Adipose tissue (tissue), 3 donors: ENCODE data around the gene UBE2K. TPM values are rescaled to one million over a fixed set of nuclear protein-coding genes. Genes with fewer than 3 reads are reported as not detected.
A peak's percentile ranks its signal among the peaks of the same experiment; 100 is the strongest.
"Not testable (repeated sequence)": the region's sequence is repeated elsewhere in the genome, so short reads cannot be mapped to it uniquely, and the experiment has no call there.

Source experiments
- H3K27ac ChIP-seq: one replicate; pipeline ENCODE4 v1.5.1; 2013; ENCODE audit warnings: low read depth, low read length
- WGBS, 3 donors: extraction: QIAGEN DNeasy Blood & Tissue Kit; methylation state at CpG; one replicate each; pipeline ENCODE4 v1.1.7; 2013; 5-methylcytosine and 5-hydroxymethylcytosine counted together
- polyA plus RNA-seq, 3 donors: library from polyadenylated mRNA; stranded (reverse); fragments of 200-250 nt; gene quantifications; one replicate each; pipeline ENCODE4 v1.2.3, GENCODE V29; 2013
- donor health status: healthy with polysubstance abuse.
- donor health status: Bipolar disorder and iron deficiency.
- donor health status: healthy.

The UBE2K gene
- polyA plus RNA-seq, 3 donors, result 14.0 to 39.7 (median 26.2) TPM

GRCh38 chr4:39681003-39681402, 16.9 kb upstream of the UBE2K start:
- H3K27ac ChIP-seq, result not testable (repeated sequence)
- WGBS, 3 donors, result 77 to 98% (median 91%) methylated on average over 2 of the region's 2 CpGs

DNA sequence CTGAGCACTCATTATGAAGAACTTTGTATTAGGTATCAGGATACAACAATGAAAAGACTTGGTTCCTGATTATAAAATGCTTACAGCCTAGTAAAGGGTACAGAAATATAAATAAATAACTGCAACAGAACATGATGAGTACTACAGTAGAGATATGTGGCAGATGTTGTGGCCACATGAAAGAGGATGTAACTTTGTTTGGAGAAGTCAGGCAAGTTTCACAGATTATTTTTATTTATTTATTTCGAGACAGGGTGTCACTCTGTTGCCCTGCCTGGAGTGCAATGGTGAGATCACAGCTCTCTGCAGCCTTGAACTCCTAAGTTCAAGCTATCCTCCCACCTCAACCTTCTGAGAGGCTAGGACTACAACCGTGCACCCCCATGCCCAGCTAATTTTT, 15.8 kb upstream of the UBE2K start:
- WGBS, 3 donors, result 65 to 78% (median 75%) methylated on average over 2 of the region's 2 CpGs

GRCh38 chr4:39685990-39686389, 11.9 kb upstream of the UBE2K start:
- 0% methylated on average over 1 of the region's 1 CpG for WGBS, 3 donors
- no peak overlapping the region for H3K27ac ChIP-seq

More for the DNA sequence above, 15.8 kb upstream of the UBE2K start:
- no peak overlapping the region for H3K27ac ChIP-seq

GRCh38 chr4:39687014-39687413, 10.9 kb upstream of the UBE2K start:
- no peak overlapping the region for H3K27ac ChIP-seq

DNA sequence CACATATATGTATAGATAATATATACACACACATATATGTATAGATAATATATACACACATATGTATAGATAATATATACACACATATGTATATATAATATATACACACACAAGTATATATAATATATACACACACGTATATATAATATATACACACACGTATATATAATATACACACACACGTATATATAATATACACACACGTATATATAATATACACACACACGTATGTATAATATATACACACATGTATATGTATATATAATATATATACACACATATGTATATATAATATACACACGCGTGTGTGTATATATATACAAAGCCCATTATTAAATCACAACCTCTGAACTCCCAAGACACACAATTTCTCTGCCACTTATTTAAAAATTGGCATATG, 8.0 kb upstream of the UBE2K start:
- 73 to 76% (median 75%) methylated on average over 7 of the region's 7 CpGs for WGBS, 3 donors
- no peak overlapping the region for H3K27ac ChIP-seq

DNA sequence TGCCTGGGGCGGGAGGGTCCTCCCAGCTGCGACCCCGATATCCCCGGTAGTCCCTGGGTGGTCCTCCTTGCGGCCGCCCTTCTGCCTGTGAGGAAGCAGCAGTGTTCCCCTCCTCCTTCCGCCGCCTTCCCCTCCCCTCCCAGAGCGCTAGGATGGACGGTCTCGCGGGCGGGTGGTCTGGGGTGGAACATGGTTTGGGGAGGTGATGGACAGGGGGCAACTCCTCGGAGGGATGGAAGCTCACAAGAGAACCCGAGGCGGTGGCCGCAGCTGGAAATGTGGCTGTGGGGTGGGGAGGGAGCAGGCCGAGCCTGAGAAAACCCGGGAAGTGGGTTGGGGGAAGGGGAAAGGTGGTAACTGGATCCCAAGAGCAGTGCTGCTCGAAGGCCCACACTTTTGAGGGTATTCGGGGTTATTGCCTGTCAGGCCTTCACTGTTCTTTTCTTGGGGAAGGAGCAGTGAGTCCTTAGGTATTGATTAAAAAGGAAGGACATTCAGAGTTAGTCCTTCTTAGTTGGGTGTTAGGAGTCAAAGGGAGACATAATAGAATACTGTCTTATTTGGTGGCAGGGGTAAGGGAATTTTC, 581 bp downstream of the UBE2K start:
- peak overlapping the region; percentile 71 for H3K27ac ChIP-seq
- 0 to 1% (median 0%) methylated on average over 20 to 21 of the region's 21 CpGs for WGBS, 3 donors

- WGBS, 3 donors, result 5 to 13% (median 10%) methylated on average over 4 of the region's 4 CpGs
- H3K27ac ChIP-seq, result no peak overlapping the region
Measured at GRCh38 chr4:39699687-39700409, 1.9 kb downstream of the UBE2K start.

- no peak overlapping the region for H3K27ac ChIP-seq
- 28 to 50% (median 43%) methylated on average over 3 of the region's 3 CpGs for WGBS, 3 donors
Measured at GRCh38 chr4:39700554-39700953, 2.6 kb downstream of the UBE2K start.

GRCh38 chr4:39702716-39703115, 4.8 kb downstream of the UBE2K start:
- 88 to 96% (median 96%) methylated on average over 2 of the region's 2 CpGs for WGBS, 3 donors
- H3K27ac ChIP-seq, result no peak overlapping the region

DNA sequence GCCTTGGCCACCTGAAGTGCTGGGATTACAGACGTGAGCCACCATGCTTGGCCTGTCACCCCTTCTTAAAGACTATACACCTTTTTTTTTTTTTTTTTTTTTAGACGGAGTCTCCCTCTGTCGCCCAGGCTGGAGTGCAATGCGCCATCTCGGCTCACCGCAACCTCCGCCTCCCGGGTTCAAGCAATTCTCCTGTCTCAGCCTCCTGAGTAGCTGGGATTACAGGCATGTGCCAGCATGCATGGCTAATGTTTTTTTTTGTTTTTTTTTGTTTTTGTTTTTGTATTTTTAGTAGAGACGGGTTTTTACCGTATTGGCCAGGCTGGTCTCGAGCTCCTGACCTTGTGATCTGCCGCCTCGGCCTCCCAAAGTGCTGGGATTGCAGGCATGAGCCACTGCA, 6.9 kb downstream of the UBE2K start:
- not testable (repeated sequence) for H3K27ac ChIP-seq
- 95 to 97% (median 96%) methylated on average over 12 to 13 of the region's 13 CpGs for WGBS, 3 donors

DNA sequence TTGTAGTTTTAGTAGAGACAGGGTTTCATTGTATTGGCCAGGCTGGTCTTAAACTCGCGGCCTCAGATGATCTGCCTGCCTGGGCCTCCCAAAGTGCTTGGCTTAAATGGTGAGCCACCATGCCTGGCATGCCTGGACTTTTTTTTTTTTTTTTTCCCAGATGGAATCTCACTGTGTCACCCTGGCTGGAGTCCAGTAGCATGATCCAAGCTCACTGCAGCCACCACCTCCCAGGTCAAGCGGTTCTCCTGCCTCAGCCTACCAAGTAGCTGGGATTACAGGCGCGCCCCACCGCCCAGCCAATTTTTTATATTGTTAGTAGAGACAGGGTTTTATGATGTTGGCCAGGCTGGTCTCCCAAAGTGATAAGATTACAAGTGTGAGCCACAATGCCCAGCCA, 8.4 kb downstream of the UBE2K start:
- H3K27ac ChIP-seq, result no peak overlapping the region
- WGBS, 3 donors, result 65 to 94% (median 85%) methylated on average over 6 of the region's 6 CpGs

DNA sequence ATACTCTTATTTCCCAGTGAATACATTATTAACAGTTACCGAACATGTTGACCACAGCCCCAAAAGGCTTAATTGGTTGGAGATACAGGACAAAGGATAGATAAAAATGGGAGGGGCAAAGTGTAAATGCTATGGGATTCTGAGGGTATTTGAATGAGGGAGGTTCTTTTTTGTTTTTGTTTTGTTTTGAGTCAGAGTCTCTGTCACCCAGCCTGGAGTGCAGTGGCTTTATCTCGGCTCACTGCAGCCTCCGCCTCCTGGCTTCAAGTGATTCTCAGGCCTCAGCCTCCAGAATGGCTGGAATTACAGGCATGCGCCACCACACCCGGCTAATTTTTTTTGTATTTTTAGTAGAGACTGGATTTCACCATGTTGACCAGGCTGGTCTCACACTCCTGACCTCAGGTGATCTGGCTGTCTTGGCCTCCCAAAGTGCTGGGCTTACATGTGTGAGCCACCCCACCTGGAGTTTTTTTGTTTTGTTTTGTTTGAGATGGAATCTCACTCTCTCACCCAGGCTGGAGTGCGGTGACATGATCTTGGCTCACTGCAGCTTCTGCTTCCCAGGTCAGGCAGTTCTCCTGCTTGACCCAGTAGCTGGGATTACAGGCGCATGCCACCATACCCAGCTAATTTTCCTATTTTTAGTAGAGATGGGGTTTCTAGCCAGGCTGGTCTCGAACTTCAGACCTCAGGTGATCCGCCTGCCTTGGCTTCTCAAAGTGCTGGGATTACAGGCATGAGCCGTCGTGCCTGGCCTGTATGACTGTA, 9.0 kb downstream of the UBE2K start:
- no peak overlapping the region for H3K27ac ChIP-seq
- 79 to 91% (median 89%) methylated on average over 11 of the region's 11 CpGs for WGBS, 3 donors

DNA sequence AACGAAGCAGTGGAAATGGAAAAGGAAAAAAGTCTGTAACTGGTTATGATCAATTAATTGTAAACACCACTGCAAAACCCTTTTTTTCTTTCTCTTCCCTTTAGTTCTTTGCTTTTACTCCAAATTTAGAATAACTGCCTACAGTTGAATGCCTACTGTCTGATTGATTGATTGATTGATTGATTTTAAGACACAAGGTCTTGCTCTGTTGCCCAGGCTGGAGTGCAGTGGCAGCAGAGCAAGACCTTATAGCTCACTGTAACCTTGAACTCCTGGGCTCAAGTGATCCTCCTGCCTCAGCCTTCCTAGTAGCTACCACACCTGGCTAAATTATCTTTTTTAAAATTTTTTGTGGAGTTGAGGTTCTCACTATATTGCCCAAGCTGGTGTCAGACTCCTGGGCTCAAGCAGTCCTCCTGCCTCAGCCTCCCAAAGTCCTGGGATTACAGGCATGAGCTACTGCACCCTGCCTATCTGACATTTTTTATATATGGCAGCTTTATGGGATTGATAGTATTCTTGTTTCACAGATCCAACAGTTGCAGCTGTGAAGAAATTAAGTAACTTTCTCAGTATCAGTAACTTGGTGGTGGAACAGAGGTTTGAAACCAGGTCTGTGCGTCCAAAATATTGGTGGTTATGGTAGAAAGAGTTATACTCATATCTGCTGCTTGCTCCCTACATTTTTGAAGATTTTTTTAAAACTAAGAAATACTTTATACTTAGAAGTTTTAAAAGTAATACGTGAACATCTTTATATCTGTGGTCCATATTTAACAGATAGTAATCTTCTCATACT, 12.4 kb downstream of the UBE2K start:
- WGBS, 3 donors, result 79 to 84% (median 79%) methylated on average over 3 of the region's 3 CpGs

DNA sequence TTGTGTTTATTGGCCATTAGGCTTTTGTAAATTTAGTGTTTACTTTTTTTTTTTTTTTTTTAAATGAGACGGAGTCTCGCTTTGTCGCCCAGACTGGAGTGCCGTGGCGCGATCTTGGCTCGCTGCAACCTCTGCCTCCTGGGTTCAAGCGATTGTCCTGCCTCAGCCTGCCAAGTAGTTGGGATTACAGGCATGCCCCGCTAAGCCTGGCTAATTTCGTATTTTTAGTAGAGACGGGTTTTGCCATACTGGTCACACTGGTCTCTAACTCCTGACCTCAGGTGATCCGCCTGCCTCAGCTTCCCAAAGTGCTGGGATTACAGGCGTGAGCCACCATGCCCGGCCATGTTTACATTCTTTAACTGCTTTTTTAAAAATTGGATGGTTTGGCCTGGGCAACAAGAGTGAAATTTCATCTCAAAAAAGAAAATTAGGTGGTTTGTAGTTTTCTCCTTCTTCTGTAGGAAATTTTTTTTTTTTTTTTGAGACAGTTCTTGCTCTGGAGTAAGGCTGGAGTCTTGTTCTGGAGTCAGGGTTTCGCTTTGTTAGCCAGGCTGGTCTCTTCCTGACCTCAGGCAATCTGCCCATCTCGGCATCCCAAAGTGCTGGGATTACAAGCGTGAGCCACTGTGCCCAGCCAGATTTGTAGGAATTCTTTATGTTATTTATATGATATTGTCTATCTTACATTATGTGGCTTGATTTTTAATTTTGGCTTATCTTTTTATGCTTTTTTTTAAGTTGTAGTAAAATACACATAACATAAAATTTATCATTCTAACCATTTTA, 15.1 kb downstream of the UBE2K start:
- WGBS, 3 donors, result 94 to 95% (median 95%) methylated on average over 17 of the region's 17 CpGs

More for the DNA sequence above, 12.4 kb downstream of the UBE2K start:
- no peak overlapping the region for H3K27ac ChIP-seq

DNA sequence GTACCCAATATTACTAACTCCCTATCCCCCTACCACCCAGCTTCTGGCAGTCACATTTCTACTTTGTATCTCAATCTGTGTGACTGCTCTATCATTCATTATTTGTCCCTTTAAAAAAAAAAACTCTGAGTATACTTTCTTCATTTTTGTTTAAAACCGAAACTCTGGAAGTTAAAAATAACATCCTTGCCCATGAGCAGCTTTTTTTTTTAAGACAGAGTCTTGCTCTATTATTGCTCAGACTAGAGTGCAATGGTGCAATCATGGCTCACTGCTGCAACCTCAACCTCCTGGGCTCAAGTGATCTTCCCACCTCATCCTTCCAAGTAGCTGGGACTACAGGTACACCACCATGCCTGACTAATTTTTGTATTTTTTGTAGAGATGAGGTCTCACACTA, 15.8 kb downstream of the UBE2K start:
- H3K27ac ChIP-seq, result no peak overlapping the region
- 14 to 70% (median 27%) methylated on average over 1 of the region's 1 CpG for WGBS, 3 donors

More for the DNA sequence above, 15.1 kb downstream of the UBE2K start:
- no peak overlapping the region for H3K27ac ChIP-seq

- 43 to 72% (median 46%) methylated on average over 3 of the region's 3 CpGs for WGBS, 3 donors
- H3K27ac ChIP-seq, result no peak overlapping the region
Measured at GRCh38 chr4:39714166-39714565, 16.2 kb downstream of the UBE2K start.

GRCh38 chr4:39715788-39716187, 17.9 kb downstream of the UBE2K start:
- 77 to 86% (median 82%) methylated on average over 3 of the region's 3 CpGs for WGBS, 3 donors
- H3K27ac ChIP-seq, result no peak overlapping the region

- 91 to 92% (median 92%) methylated on average over 11 of the region's 11 CpGs for WGBS, 3 donors
- H3K27ac ChIP-seq, result no peak overlapping the region
Measured at GRCh38 chr4:39716356-39716755, 18.4 kb downstream of the UBE2K start.
